Neural crest cell (in vitro differentiated cells): ENCODE data around the gene ZNF70. TPM values are rescaled to one million over a fixed set of nuclear protein-coding genes. Genes with fewer than 3 reads are reported as not detected.

Source experiments
- DNase-seq: peaks from one replicate; pipeline ENCODE4 v3.0.0; 2021; ENCODE audit warnings: low read depth, mixed read lengths, low spot score
- H3K27ac Mint-ChIP-seq: one replicate; pipeline ENCODE4 v1.8.0; 2021; ENCODE audit warnings: mild to moderate bottlenecking, mixed read lengths; ENCODE audit not compliant: unreplicated experiment
- H3K27me3 Mint-ChIP-seq: 2 replicates; pipeline ENCODE4 v1.8.0; 2021; ENCODE audit warnings: low read depth, mild to moderate bottlenecking, mixed read lengths
- H3K36me3 Mint-ChIP-seq: 2 replicates; pipeline ENCODE4 v1.8.0; 2021; ENCODE audit warnings: low read depth, mild to moderate bottlenecking, mixed read lengths
- H3K4me1 Mint-ChIP-seq: 2 replicates; pipeline ENCODE4 v1.8.0; 2021; ENCODE audit warnings: mixed read lengths
- H3K4me3 Mint-ChIP-seq: one replicate; pipeline ENCODE4 v1.8.0; 2021; ENCODE audit warnings: mild to moderate bottlenecking, mixed read lengths
- H3K9me3 Mint-ChIP-seq: 2 replicates; pipeline ENCODE4 v1.8.0; 2021; ENCODE audit warnings: mixed read lengths
- total RNA-seq: library from RNA; stranded (reverse); gene quantifications from 2 replicates; pipeline ENCODE4 v1.2.1, GENCODE V29; 2021
- TF ChIP-seq, protein P1 (sequence below): fragments of 200-600 bp; sonication (generic); conservative IDR thresholded peaks from 2 replicates; pipeline ENCODE4 v1.5.0; 2021; ENCODE audit warnings: antibody characterized with exemption, mild to moderate bottlenecking

Gene ZNF70
- total RNA-seq, 1 donor from 2014 or later = 11.4 TPM

DNA sequence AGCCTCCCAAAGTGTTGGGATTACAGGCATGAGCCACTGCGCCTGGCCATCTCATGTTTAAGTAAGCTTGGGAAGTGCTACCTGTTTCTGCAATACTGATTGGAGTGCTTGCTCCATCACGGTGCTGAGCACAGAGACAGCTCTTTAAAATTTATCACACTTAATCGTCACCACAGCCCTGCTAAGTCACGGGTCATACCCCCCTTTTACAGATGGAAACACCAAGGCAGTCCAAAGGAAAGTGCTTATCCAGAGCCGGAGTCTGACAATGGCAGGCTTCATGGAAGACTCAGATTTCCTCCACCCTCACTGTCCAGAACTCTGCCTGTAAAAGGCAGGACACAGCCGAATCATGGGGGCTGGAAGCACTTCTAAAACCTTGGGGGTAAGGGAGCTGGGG, 9.1 kb upstream of the ZNF70 start:
- no peak overlapping the region for H3K27ac Mint-ChIP-seq
- H3K4me3 Mint-ChIP-seq = peak overlapping the region; percentile 29
- no peak for DNase-seq
- H3K27me3 Mint-ChIP-seq = no peaks in the 10 kb centered on the region
- H3K9me3 Mint-ChIP-seq = no peaks in the 10 kb centered on the region
- H3K36me3 Mint-ChIP-seq = no peaks in the 10 kb centered on the region
- TF ChIP-seq, protein P1, sequence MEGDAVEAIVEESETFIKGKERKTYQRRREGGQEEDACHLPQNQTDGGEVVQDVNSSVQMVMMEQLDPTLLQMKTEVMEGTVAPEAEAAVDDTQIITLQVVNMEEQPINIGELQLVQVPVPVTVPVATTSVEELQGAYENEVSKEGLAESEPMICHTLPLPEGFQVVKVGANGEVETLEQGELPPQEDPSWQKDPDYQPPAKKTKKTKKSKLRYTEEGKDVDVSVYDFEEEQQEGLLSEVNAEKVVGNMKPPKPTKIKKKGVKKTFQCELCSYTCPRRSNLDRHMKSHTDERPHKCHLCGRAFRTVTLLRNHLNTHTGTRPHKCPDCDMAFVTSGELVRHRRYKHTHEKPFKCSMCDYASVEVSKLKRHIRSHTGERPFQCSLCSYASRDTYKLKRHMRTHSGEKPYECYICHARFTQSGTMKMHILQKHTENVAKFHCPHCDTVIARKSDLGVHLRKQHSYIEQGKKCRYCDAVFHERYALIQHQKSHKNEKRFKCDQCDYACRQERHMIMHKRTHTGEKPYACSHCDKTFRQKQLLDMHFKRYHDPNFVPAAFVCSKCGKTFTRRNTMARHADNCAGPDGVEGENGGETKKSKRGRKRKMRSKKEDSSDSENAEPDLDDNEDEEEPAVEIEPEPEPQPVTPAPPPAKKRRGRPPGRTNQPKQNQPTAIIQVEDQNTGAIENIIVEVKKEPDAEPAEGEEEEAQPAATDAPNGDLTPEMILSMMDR = no peak
- H3K4me1 Mint-ChIP-seq = peaks cover 21% of the 10 kb centered on the region

DNA sequence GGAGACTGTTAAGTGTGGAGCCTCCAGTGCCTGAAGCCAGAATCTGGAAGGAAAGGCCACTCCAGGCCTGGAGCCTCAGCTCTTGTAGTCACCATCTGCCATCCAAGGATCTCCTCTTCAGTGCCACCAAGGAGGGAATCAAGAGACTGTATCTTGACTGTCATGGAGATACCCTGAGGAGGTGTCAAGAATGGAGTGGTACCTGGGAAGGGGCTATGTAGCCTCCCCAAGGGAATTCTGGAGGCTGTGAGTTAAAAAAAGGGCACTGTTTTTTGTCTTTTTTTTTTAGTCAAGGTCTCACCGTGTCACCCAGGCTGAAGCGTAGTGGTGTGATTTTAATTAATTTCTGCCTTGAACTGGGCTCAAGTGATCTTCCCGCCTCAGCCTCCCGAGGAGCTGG, 8.7 kb upstream of the ZNF70 start:
- Mint-ChIP-seq H3K4me3 (no peak overlapping the region), H3K27ac (no peak overlapping the region), H3K9me3 (no peaks in the 10 kb centered on the region), H3K36me3 (no peaks in the 10 kb centered on the region), H3K27me3 (no peaks in the 10 kb centered on the region), H3K4me1 (peaks cover 21% of the 10 kb centered on the region)
- DNase-seq = no peak
- TF ChIP-seq, protein P1 = no peak

DNA sequence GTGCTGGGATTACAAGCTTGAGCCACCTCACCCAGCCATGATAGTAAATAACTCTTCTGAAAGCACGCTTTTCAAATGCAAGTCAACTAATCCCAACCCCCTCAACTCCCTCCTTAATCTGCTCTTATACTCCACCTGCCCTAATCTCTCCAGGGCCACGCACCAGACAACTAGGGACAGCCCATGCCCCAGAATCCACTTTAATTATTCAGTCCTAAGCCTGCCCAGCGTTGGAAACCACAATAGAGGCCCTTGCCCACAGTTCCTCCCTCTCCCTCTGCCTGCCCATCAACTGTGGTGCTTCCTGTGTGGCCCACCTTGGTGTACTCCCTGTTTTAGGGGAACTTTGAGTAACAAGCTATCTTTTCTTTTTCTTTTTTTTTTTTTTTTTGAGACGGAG, 6.0 kb upstream of the ZNF70 start:
- DNase-seq = no peak
- no peaks in the 10 kb centered on the region for H3K9me3 Mint-ChIP-seq
- H3K4me1 Mint-ChIP-seq = peaks cover 8% of the 10 kb centered on the region
- no peak overlapping the region for H3K27ac Mint-ChIP-seq
- TF ChIP-seq, protein P1 = no peak
- no peaks in the 10 kb centered on the region for H3K27me3 Mint-ChIP-seq
- H3K36me3 Mint-ChIP-seq = no peaks in the 10 kb centered on the region
- H3K4me3 Mint-ChIP-seq = peak overlapping the region; percentile 49

DNA sequence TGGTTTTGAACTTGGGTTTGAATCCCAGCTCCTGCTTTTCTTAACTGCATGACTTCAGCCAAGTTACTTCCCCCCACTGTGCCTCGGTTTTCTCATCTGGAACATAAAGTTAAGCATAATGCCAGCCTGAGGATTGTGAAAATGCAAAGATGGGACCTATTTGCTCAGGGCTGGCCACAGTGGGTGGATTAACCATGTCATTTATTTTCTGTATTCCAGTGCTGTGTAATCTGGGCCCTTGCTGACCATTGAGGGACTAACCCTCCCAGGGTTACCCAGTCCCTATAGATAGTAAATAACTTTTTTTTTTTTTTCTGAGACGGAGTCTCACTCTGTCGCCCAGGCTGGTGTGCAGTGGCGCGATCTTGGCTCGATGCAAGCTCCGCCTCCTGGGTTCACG, 4.8 kb upstream of the ZNF70 start:
- Mint-ChIP-seq H3K27ac (no peak overlapping the region), H3K9me3 (no peaks in the 10 kb centered on the region), H3K4me3 (peak overlapping the region; percentile 6), H3K27me3 (no peaks in the 10 kb centered on the region), H3K4me1 (peaks cover 10% of the 10 kb centered on the region), H3K36me3 (no peaks in the 10 kb centered on the region)
- TF ChIP-seq, protein P1 = no peak
- no peak for DNase-seq

DNA sequence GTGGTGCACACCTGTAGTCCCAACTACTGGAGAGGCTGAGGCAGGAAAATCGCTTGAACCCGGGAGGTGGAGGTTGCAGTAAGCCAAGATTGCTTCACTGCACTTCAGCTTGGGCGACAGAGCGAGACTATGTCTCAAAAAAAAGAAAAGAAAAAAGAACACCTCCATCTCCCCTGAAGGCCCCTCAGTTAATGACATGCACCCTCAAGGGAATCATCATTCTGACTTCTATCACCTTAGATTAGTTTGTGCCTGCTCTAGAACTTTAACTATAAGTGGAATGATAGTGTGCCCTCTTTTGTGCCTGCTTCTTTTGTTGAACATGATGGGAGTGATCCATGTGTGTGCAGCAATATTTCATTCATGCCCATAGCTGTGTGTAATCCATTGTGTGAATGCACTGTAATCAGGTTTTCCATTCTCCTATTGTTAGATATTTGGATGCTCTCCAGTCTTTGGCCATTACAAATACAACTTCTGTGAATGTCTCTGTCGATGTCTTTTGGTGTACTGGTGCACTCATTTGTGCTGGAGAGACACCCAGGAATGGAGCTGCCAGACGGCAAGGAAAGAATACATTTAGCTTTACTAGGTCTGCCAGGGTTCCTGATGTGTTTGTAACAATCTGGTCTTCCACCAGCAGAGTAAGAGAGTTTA, 4.2 kb upstream of the ZNF70 start:
- Mint-ChIP-seq H3K27ac (no peak overlapping the region), H3K4me1 (peaks cover 10% of the 10 kb centered on the region), H3K27me3 (no peaks in the 10 kb centered on the region), H3K36me3 (no peaks in the 10 kb centered on the region), H3K9me3 (no peaks in the 10 kb centered on the region), H3K4me3 (peak overlapping the region; percentile 6)
- no peak for DNase-seq
- TF ChIP-seq, protein P1 = no peak
